Epithelial cell of esophagus (primary cell): ENCODE measurements around the gene ARHGEF6.
A peak's percentile ranks its signal among the peaks of the same experiment; 100 is the strongest.

ENCODE experiments used
- DNase-seq: peaks from one replicate; pipeline ENCODE4 v3.0.0; 2010; ENCODE audit warnings: low read depth
- H3K4me3 ChIP-seq: 2 replicates; pipeline ENCODE4 v1.5.1; 2011; ENCODE audit warnings: mild to moderate bottlenecking, low read length, control low read depth
- TF ChIP-seq, protein P1 (sequence below): IDR thresholded peaks from 2 replicates; pipeline ENCODE4 v1.5.1; 2011; ENCODE audit warnings: low read depth, mild to moderate bottlenecking, low read length, control low read depth, inconsistent platforms; ENCODE audit not compliant: insufficient read depth; ENCODE audit errors: missing control alignments

ARHGEF6 gene

DNA sequence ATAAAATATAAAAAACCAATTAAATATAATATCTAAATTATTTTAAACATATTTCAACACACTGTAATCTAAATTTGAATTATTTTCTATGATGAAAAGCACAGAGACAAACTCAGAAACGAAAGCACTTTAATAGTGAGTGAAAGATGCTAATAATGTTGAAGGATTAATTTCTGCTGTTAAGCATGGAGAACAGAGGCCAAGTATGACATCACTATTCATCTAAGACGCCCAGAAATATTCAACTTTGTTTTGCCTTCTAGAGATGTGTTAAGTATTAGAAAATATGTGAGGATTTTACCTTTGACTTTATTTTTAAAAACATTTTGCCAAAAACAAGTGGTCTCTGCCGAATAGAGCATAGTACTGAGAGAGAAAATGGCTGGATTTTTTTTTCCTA lies 19.3 kb downstream of the ARHGEF6 start:
- no peak overlapping the region for H3K4me3 ChIP-seq
- TF ChIP-seq, protein P1, sequence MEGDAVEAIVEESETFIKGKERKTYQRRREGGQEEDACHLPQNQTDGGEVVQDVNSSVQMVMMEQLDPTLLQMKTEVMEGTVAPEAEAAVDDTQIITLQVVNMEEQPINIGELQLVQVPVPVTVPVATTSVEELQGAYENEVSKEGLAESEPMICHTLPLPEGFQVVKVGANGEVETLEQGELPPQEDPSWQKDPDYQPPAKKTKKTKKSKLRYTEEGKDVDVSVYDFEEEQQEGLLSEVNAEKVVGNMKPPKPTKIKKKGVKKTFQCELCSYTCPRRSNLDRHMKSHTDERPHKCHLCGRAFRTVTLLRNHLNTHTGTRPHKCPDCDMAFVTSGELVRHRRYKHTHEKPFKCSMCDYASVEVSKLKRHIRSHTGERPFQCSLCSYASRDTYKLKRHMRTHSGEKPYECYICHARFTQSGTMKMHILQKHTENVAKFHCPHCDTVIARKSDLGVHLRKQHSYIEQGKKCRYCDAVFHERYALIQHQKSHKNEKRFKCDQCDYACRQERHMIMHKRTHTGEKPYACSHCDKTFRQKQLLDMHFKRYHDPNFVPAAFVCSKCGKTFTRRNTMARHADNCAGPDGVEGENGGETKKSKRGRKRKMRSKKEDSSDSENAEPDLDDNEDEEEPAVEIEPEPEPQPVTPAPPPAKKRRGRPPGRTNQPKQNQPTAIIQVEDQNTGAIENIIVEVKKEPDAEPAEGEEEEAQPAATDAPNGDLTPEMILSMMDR, result no peak
- DNase-seq, result no peak

DNA sequence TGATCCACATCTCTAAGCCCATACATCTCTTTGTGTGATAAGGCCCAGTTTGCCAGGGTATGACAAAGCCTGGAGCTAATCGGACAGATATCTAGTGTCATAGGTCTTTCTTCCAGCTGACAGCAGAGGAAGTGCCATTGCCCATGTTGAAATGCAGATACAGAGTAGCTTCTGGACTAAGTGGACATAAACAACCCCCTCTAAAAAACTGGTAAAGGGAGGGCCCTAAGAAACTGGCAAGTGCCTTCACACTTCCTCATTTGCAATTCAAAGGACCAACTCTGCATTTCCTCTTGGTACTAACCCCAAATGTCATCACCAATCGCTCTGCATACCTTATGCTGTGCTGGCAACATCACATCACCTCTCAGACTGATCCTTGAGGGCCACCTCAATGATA lies 20.8 kb downstream of the ARHGEF6 start:
- TF ChIP-seq, protein P1, result no peak
- no peak overlapping the region for H3K4me3 ChIP-seq
- DNase-seq, result no peak

GRCh38 chrX:136755411-136755810 lies 25.3 kb downstream of the ARHGEF6 start:
- TF ChIP-seq, protein P1, result no peak
- no peak overlapping the region for H3K4me3 ChIP-seq
- DNase-seq, result no peak

- TF ChIP-seq, protein P1, result no peak
- DNase-seq, result no peak
- no peak overlapping the region for H3K4me3 ChIP-seq
These were observed 26.1 kb downstream of the ARHGEF6 start for GRCh38 chrX:136754651-136755050.

GRCh38 chrX:136752796-136753195 lies 27.9 kb downstream of the ARHGEF6 start:
- peak; percentile 2 for DNase-seq
- TF ChIP-seq, protein P1, result no peak
- H3K4me3 ChIP-seq, result no peak overlapping the region

DNA sequence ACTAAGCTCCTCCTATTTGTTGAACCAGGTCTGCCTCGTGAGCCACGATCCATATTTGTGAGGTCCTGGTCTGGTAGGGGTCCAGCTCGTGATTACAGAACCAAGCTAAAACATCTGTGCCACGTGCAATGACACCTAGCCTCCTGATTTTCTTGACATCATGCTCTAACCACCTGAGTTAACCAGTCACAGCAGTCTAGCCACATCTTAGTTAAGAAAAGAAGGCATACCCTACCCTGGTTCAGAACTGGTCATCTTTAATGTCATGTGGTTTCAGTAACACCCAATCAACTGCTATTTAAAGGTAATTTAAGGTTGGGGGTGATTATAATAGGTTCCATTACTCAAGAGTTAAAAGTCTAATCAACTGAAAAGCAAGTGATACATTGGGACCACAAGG lies 28.4 kb downstream of the ARHGEF6 start:
- no peak overlapping the region for H3K4me3 ChIP-seq
- TF ChIP-seq, protein P1, result no peak
- DNase-seq, result no peak

GRCh38 chrX:136750364-136750763 lies 30.4 kb downstream of the ARHGEF6 start:
- peak; percentile 29 for DNase-seq
- TF ChIP-seq, protein P1, result no peak
- H3K4me3 ChIP-seq, result no peak overlapping the region
